Lower leg skin (tissue), 4 donors: ENCODE results near the gene ZDHHC22. TPM values are rescaled to one million over a fixed set of nuclear protein-coding genes. Genes with fewer than 3 reads are reported as not detected.
"Not testable (repeated sequence)": the region's sequence is repeated elsewhere in the genome, so short reads cannot be mapped to it uniquely, and the experiment has no call there.

ENCODE experiments used
- DNase-seq, 2 donors: peaks; one replicate each; pipeline ENCODE4 v3.0.0-alpha.2; 2019; ENCODE audit warnings: low spot score in 2 of 2
- H3K4me3 ChIP-seq: fragments of 200-600 bp; sonication (generic); 2 replicates; pipeline ENCODE4 v1.5.1; 2017; ENCODE audit warnings: mild to moderate bottlenecking, low read depth; ENCODE audit not compliant: poor library complexity, severe bottlenecking
- POLR2A ChIP-seq, 2 donors: fragments of 450-650 bp; IDR thresholded peaks; one replicate each; pipeline ENCODE4 v1.6.1; 2016 to 2017; ENCODE audit warnings: antibody characterized with exemption in 2 of 2, mild to moderate bottlenecking in 1 of 2, moderate library complexity in 1 of 2
- WGBS, 2 donors: methylation state at CpG; one replicate each; pipeline ENCODE4 v1.1.5; 2018; 5-methylcytosine and 5-hydroxymethylcytosine counted together
- intact Hi-C: fragments of 100-400 bp; cut with DNase I; formaldehyde crosslinking; loops from one replicate; pipeline ENCODE4 v1.15.0; 2023; ENCODE audit warnings: low total_unique reads
- total RNA-seq, 4 donors: library from RNA; depleted of rRNA; stranded (reverse); fragments of >200 nt; gene quantifications; one replicate each; pipeline ENCODE4 v1.1.0, GENCODE V29; 2016
- TF ChIP-seq, protein P1 (sequence below), 3 donors: fragments of 450-650 bp; IDR thresholded peaks; one replicate each; pipeline ENCODE4 v1.5.1; 2016; ENCODE audit warnings: antibody characterized with exemption in 3 of 3, mild to moderate bottlenecking in 3 of 3, moderate library complexity in 2 of 3

Gene ZDHHC22
- total RNA-seq, 4 donors from 2014 or later = not detected

DNA sequence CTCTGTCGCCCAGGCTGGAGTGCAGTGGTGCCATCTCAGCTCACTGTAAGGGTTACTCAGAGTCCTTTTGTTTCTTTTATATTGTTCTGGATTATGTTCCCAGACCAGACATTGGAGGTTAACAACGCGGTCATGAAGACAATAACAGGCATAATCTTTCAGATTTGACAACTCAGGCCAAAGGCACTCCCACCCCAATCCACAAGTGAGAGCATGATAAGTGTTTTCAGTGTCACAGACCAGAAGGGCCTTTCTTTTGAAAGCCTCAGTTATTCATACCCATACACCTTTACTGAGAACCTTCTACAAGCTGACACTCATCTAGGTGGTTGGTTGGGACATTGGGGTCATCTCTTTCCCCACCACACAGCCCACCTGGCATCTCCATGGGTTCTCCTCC, 37.1 kb upstream of the ZDHHC22 start:
- DNase-seq = no peak
- TF ChIP-seq POLR2A (IDR thresholded peaks at IDR 0.05) = no peak
- TF ChIP-seq, protein P1, sequence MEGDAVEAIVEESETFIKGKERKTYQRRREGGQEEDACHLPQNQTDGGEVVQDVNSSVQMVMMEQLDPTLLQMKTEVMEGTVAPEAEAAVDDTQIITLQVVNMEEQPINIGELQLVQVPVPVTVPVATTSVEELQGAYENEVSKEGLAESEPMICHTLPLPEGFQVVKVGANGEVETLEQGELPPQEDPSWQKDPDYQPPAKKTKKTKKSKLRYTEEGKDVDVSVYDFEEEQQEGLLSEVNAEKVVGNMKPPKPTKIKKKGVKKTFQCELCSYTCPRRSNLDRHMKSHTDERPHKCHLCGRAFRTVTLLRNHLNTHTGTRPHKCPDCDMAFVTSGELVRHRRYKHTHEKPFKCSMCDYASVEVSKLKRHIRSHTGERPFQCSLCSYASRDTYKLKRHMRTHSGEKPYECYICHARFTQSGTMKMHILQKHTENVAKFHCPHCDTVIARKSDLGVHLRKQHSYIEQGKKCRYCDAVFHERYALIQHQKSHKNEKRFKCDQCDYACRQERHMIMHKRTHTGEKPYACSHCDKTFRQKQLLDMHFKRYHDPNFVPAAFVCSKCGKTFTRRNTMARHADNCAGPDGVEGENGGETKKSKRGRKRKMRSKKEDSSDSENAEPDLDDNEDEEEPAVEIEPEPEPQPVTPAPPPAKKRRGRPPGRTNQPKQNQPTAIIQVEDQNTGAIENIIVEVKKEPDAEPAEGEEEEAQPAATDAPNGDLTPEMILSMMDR (IDR thresholded peaks at IDR 0.05) = no peak
- no peak overlapping the region for H3K4me3 ChIP-seq
- intact Hi-C loops = no loop called here
- 49 to 57% methylated on average over 3 of the region's 3 CpGs for WGBS, 2 donors

DNA sequence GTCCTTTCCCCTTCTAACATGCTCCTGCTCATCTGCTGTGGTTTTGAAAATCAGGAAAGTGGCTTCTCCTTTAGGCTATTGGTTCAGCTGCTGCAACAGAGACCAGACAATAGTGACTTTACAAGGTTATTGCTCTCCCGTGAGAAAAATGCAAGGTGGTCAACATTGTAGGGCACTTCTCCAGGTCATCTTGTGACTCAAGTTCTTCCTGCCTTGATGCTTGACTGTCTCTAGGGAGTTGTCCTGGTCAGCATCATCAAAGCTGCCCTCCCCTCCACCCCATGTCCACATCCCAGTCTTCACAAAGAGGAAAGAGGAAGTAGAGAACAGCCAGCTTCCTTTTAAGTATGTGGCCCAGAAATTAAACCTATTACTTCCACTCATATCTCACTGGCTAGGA, 36.1 kb upstream of the ZDHHC22 start:
- DNase-seq = no peak
- no peak overlapping the region for H3K4me3 ChIP-seq
- intact Hi-C loops = no loop called here
- TF ChIP-seq, protein P1 (IDR thresholded peaks at IDR 0.05) = no peak
- TF ChIP-seq POLR2A (IDR thresholded peaks at IDR 0.05) = no peak
- WGBS, 2 donors = 26 to 28% methylated on average over 1 of the region's 1 CpG

DNA sequence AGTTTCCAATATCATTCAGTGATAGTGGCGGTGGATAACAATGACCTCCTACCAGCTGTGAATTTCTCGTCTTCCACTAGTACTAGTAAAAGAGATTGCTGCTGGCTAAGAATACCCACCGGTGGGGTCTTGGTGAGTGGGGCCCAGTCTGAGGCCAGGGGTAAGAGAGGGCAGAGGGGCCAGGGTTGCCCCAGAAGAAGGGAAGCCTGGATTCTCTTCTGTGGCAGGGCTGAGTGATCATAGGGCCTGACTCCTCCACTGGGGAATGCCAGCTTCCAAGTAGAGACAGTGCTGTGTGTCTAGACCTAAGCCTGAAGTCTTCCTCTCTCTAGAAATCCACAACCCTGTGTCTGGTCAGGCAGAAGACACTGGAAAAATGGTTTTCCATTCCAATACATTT, 34.3 kb upstream of the ZDHHC22 start:
- WGBS, 2 donors = 86 to 89% methylated on average over 3 of the region's 3 CpGs
- H3K4me3 ChIP-seq = no peak overlapping the region
- TF ChIP-seq, protein P1 (IDR thresholded peaks at IDR 0.05) = no peak
- no peak for TF ChIP-seq POLR2A (IDR thresholded peaks at IDR 0.05)
- intact Hi-C loops = no loop called here
- no peak for DNase-seq

DNA sequence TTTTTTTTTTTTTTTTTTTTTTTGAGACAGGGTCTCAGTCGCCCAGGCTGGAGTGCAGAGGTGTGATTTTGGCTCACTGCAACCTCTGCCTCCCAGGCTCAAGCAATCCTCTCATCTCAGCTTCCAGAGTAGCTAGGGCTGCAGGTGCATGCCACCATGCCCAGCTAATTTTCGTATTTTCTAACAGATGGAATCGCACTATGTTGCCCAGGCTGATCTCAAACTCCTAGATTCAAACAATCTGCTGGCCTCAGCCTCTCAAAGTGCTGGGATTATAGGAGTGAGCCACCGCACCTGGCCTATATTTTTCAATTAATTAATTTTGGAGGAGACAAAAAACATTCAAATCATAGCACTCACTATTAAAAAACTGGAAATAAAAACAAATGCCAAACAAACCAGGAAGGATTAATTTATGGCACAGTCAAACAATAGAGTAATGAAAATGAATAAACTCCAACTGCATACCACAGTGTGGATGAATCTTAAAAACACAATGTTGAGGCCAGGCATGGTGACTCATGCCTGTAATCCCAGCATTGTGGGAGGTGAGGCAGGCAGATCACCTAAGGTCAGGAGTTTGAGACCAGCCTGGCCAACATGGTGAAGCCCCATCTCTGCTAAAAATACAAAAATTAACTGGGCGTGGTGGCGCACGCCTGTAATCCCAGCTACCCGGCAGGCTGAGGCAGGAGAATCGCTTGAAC, 32.5 kb upstream of the ZDHHC22 start:
- 85 to 94% methylated on average over 9 of the region's 9 CpGs for WGBS, 2 donors
- H3K4me3 ChIP-seq, intact Hi-C loops: not testable (repeated sequence)

DNA sequence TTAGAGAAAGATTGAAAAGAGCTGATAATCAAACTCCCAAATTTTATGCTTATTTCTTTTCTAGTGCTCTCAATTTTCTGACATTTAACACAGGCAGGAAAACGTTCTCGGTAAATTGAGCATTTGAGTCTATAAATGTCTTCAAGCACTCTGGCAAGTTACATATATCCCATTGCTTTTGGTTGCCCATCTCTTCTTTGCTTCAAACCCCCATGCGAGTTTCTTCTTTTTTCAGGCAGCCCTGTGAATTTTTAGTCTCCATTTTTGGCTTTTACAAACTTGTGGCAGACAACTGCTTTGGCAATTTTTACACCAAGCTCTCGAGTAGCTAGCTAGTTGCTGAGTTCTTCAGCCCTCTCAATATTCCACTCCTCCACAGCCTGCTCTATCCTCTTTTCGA, 31.3 kb upstream of the ZDHHC22 start:
- no peak for DNase-seq
- no peak overlapping the region for H3K4me3 ChIP-seq
- intact Hi-C loops = no loop called here
- TF ChIP-seq POLR2A (IDR thresholded peaks at IDR 0.05) = no peak
- TF ChIP-seq, protein P1 (IDR thresholded peaks at IDR 0.05) = no peak
- WGBS, 2 donors = 80 to 81% methylated on average over 5 of the region's 5 CpGs

More for the DNA sequence above, 32.5 kb upstream of the ZDHHC22 start:
- not testable (repeated sequence) for DNase-seq

DNA sequence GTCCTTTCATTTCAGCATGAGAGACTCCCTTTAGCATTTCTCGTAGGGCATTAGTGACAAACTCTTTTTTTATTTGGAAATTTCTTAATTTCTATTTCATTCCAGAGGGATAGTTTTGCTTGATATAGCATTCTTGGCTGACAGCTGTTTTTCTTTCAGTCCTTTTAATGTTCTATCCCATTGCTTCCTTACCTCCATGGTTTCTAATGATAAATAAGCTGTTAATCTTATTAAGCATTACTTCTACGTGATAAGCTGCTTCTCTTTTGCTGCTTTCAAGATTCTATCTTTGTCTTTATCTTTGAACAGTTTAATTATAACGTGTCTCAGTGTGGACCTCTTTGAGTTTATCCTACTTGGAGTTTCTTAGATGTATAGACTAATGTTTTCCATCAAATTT, 28.5 kb upstream of the ZDHHC22 start:
- DNase-seq = no peak
- intact Hi-C loops = no loop called here
- 66 to 70% methylated on average over 3 of the region's 3 CpGs for WGBS, 2 donors
- TF ChIP-seq, protein P1 (IDR thresholded peaks at IDR 0.05) = no peak
- no peak for TF ChIP-seq POLR2A (IDR thresholded peaks at IDR 0.05)
- H3K4me3 ChIP-seq = no peak overlapping the region
